Left renal cortex interstitium (tissue), 4 donors: ENCODE data around the gene CTNNBIP1. TPM values are rescaled to one million over a fixed set of nuclear protein-coding genes. Genes with fewer than 3 reads are reported as not detected.

ENCODE experiments used
- DNase-seq, 4 donors: peaks; one replicate each; pipeline ENCODE4 v3.0.0-alpha.2; 2013; ENCODE audit warnings: low read depth in 4 of 4, low spot score in 2 of 4, missing footprints in 1 of 4
- polyA plus RNA-seq, 4 donors: library from polyadenylated mRNA; unstranded; fragments of 120-200 nt; gene quantifications; one replicate each; pipeline ENCODE4 v1.2.1, GENCODE V29; 2013; ENCODE audit not compliant: insufficient read length in 4 of 4

CTNNBIP1 gene
- polyA plus RNA-seq, 4 donors = 31.3 to 50.1 (median 32.3) TPM

GRCh38 chr1:9860887-9861286 lies 49.2 kb downstream of the CTNNBIP1 start:
- no peak for DNase-seq

DNA sequence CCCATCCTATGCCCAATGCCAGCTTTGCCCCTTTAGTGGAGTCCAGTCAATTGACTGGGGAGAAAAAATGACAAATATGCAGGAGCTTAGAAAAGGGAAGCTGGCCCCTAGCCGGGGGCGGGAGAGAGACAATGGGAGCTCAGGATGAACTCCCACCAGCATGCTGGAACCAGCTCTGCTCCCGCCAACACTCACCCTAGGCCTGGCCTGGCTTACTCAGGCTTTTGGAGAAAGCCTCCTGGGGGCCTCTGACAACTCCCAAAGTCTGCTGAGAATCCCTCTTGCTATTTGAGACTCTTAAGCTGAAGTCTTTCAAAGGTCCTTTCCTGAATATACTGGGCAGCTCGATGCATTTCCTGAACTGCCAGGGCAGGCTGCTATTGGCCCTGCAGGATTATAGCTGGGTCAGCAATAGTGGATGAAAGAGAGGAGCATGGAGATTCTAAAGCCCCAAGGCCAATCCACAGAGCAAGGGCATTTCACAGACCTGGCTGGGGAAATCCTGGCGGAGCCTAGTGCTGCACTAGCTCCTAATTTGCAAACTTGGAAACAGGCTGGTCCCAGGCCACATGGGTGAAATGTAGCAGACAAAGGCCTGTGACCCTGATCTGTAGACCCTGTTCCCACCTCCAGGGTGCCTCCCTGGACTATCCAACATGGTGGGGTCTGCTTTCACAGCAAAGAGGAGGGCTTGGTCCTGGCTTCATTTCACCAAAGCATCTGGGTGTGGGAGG lies 50.6 kb downstream of the CTNNBIP1 start:
- no peak for DNase-seq

DNA sequence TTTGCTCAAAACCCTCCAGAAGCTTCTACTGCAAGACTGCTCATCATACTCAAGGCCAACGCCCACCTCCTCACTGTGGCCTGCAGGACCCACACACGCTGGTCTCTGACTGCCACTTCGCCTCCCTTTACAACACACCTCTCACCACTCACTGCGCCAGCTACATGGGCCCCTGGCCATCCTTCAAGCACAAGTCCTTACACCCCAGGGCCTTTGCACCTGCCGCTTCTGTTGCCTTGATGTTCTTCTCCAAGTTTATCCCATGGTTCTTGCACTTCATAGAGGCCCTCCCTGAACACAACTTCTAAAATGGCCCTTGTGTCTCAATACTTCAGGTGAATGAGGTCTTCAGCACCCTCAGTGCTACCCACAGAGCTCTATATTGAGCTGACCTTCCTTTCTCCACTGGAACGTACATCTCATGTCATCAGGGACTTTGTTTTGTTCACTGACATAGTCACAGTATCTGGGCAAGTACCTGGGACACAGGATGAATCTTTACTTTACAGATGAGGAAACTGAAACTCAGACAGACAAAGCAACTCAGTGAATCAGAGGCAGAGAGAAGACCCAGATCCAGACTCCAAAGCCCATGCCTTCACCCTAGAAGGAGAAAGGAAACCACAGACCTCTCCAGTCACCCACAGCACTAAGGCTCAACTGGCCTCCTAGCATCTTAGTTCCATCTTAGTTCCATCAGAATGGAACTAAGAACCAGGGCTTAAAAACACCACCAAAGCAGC lies 51.6 kb downstream of the CTNNBIP1 start:
- no peak for DNase-seq

- DNase-seq = no peak
Observed at GRCh38 chr1:9855186-9855585, 54.9 kb downstream of the CTNNBIP1 start.

GRCh38 chr1:9853249-9853595 lies 56.8 kb downstream of the CTNNBIP1 start:
- DNase-seq = no peak

- DNase-seq = no peak
Observed at GRCh38 chr1:9852410-9853248, 57.4 kb downstream of the CTNNBIP1 start.

- no peak for DNase-seq
Observed at GRCh38 chr1:9852004-9852403, 58.1 kb downstream of the CTNNBIP1 start.

DNA sequence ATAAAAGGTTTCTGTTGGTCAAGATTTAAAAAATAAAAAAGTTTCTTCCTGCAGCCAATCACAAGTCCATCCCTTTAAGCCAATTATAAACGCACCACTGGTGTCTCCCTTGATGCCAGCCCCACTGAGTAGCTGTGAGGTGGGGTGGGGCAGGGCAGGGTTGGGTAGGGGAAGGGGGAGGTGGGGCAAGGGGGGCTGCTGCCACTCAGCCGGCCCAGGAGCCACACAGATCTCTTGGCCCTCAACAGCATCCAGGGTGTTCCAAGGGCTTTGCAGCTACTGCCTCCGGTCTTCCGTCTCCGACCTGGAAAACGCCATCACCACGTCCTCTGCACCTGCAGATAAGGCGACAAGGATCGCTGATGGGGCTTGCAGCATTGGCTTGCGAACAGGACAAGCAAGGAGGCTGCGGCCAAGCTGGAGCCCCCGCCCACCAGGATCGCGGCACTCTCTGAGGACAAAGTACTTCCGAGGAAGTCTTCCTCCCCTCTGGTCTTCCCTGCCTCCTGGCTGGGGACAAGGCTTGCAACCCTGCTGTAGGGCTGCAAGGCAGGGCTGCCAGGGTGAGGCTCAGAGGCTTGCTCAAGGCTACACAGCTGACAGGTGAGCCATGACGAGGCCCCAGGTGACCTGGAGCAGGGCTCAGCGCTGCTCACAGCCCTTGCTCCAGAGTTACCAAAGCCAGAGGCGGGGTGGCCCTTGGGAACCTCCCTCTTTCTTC lies 59.5 kb downstream of the CTNNBIP1 start:
- DNase-seq = no peak

DNA sequence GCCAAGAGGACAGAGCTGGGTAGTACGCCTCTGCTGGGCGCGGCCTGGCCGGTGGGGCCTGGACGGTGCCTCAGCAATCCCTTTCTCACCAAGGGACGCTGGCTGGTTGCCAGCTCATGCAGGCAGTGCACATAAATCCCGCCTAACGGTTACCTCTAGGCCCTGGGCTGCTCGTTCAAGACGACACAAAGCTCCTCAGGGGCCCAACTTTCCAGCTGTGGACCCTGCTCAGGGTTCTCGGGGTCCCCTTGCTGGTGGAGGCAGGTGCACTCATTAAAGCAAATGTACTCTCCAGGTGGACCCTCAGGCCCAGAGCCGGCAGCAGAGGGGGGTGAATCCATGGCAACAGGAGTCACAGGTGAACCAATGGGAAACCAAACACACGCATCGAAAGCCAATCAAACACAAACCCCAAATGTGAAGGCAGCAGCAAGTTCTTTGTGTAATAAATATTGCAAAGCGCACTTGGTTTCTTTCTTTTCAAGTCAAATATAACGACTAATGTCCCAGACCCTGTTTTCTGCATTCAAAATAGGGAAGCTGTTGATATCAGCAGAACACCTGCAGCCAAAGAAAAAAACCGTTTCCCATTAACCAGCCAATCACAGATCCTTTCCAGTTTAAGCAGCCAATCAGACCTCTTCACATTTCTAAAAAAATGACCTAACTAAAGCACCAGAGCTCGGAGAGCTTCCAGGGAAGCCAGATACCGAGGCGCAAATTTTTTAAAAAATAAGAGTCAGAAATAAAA lies 60.2 kb downstream of the CTNNBIP1 start:
- DNase-seq = no peak

- DNase-seq = no peak
Observed at GRCh38 chr1:9848022-9848421, 62.0 kb downstream of the CTNNBIP1 start.

DNA sequence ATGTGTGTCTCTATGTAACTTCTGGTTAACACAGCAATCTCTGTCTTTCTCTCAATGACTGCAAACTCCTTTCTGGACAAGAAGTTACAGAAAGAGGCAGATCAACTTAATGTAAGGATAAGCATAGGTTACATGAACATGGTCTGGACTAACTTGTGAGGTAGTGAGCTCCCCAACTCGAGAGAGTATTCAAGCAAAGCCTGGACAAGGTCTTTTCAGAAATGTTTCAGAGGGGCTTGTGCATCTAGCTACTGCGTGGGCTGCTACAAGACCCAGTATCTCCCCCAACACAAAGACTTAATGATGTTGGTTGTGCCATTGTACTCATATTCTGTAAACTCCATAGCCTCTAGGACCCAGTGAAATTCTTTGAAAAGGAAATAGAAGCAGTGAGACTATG lies 62.8 kb downstream of the CTNNBIP1 start:
- no peak for DNase-seq

- no peak for DNase-seq
Observed at GRCh38 chr1:9846611-9847171, 63.4 kb downstream of the CTNNBIP1 start.

- DNase-seq = no peak
Observed at GRCh38 chr1:9845914-9846313, 64.2 kb downstream of the CTNNBIP1 start.

- no peak for DNase-seq
Observed at GRCh38 chr1:9844756-9845155, 65.3 kb downstream of the CTNNBIP1 start.

DNA sequence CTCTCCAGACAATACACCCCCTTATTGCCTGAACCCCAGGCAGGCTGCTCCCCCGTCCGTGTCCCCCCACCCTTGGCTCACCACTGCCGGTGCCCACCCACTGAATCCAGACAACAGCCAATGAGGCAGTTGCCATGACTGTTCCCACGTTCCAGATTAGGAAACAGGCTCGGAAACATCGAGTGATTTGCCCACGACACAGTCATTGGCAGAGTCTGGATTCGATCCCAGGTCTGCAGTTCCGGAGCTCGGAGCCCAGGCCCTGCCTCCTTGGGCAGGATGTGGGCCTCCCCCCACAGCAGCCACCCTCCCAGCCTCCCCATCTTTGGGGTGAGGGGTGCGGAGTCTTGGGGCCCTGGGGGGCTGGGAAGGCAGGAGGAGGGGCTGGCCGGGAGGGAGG lies 66.0 kb downstream of the CTNNBIP1 start:
- DNase-seq = no peak

DNA sequence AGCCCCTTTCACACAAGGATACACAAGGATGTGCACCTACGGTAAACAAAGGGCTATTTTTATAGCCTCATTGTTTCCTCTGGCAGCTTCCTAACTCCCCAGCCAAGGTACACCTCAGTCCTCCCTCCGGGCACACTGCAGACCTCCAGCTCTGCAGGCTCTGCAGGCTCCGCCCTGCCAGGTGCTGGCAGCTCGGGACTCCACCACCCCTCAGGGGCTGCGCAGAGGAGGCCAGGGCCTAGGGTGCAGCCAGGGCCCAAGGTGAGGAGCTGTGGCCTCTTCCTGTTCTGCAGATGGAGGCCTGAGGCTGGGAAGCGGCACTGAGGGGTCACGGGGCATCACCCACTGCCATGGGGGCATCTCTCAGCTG lies 66.5 kb downstream of the CTNNBIP1 start:
- no peak for DNase-seq

DNA sequence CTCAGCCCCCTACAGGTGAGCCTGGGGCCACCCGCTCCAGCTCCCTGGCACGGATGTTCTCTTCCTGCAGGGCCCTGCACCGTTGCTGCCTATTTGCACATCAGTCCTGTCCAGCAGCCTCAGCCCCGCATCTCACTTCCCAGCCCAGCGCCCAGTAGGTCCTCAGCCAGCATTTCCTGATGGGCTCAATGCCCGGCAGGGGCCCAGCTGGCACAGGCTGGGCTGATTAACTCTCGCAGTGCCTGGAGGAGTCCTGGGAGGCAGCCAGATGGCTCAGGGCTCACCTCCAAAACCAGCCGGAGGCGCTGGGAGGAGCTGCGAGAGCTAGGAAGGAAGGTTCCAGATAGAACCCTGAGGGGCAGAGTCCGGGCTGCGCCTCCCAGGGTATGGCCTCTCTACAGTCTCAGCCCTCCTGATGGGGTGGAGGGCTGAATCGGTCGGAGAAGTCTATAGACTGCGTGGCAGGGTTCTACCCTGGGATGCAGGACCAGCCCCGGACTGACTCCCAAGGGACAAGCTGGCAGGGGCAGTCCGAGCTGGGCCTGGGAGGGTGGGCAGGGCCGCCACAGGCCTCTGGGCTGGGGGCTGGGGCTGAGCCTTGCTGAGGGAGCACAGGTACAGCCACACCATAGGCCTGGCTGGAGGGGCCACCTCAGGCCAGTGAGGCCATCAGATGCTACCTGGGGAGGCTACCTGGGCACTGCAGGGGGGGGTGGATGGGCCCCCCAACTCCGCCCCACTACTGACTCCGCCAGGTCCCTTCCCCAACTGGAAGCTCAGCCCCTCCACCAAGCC lies 67.1 kb downstream of the CTNNBIP1 start:
- DNase-seq = no peak

- DNase-seq = no peak
Observed at GRCh38 chr1:9842073-9842711, 67.9 kb downstream of the CTNNBIP1 start.

GRCh38 chr1:9841460-9841859 lies 68.6 kb downstream of the CTNNBIP1 start:
- no peak for DNase-seq
